HUES6 (cell line): Measurements from ENCODE around the gene REM2.

ENCODE experiments used
- H3K27ac ChIP-seq: 2 replicates; pipeline ENCODE4 v1.7.0; 2013; ENCODE audit warnings: low read depth, mild to moderate bottlenecking, low read length, inconsistent platforms
- H3K27me3 ChIP-seq: 2 replicates; pipeline ENCODE4 v1.6.1; 2013; ENCODE audit warnings: low read length; ENCODE audit not compliant: control insufficient read depth, insufficient read depth
- H3K36me3 ChIP-seq: 2 replicates; pipeline ENCODE4 v1.6.1; 2013; ENCODE audit warnings: low read length; ENCODE audit not compliant: control insufficient read depth, insufficient read depth
- H3K4me1 ChIP-seq: 2 replicates; pipeline ENCODE4 v1.6.1; 2013; ENCODE audit warnings: low read length; ENCODE audit not compliant: control insufficient read depth, insufficient read depth
- H3K4me3 ChIP-seq: 2 replicates; pipeline ENCODE4 v1.5.1; 2013; ENCODE audit warnings: low read depth, low read length
- H3K9ac ChIP-seq: one replicate; pipeline ENCODE4 v1.6.1; 2013; ENCODE audit warnings: mild to moderate bottlenecking, low read length
- H3K9me3 ChIP-seq: 2 replicates; pipeline ENCODE4 v1.6.1; 2013; ENCODE audit warnings: low read depth, low read length; ENCODE audit not compliant: control insufficient read depth, insufficient read depth

REM2 gene

GRCh38 chr14:22922294-22922693 lies 39.3 kb downstream of the REM2 start:
- H3K4me1 ChIP-seq, result peaks cover 6% of the 10 kb centered on the region
- H3K4me3 ChIP-seq, result no peak overlapping the region
- H3K9me3 ChIP-seq, result no peaks in the 10 kb centered on the region
- H3K27ac ChIP-seq, result no peak overlapping the region
- H3K27me3 ChIP-seq, result no peaks in the 10 kb centered on the region
- H3K9ac ChIP-seq, result no peak overlapping the region
- peaks cover 72% of the 10 kb centered on the region for H3K36me3 ChIP-seq

- Histone ChIP-seq H3K9me3 (no peaks in the 10 kb centered on the region), H3K9ac (no peak overlapping the region), H3K27me3 (no peaks in the 10 kb centered on the region), H3K36me3 (peaks cover 73% of the 10 kb centered on the region), H3K27ac (no peak overlapping the region), H3K4me3 (no peak overlapping the region), H3K4me1 (peaks cover 6% of the 10 kb centered on the region)
Observed at GRCh38 chr14:22923746-22924145, 40.7 kb downstream of the REM2 start.

- H3K9me3 ChIP-seq, result no peaks in the 10 kb centered on the region
- no peak overlapping the region for H3K9ac ChIP-seq
- H3K4me3 ChIP-seq, result no peak overlapping the region
- peaks cover 63% of the 10 kb centered on the region for H3K36me3 ChIP-seq
- H3K4me1 ChIP-seq, result no peaks in the 10 kb centered on the region; the same call in 1 of the 2 replicates
- no peaks in the 10 kb centered on the region for H3K27me3 ChIP-seq
- H3K27ac ChIP-seq, result no peak overlapping the region
Observed at GRCh38 chr14:22925513-22925912, 42.5 kb downstream of the REM2 start.

- no peak overlapping the region for H3K4me3 ChIP-seq
- H3K9ac ChIP-seq, result no peak overlapping the region
- no peaks in the 10 kb centered on the region for H3K9me3 ChIP-seq
- no peaks in the 10 kb centered on the region; the same call in 1 of the 2 replicates for H3K4me1 ChIP-seq
- H3K27ac ChIP-seq, result no peak overlapping the region
- peaks cover 55% of the 10 kb centered on the region for H3K36me3 ChIP-seq
- H3K27me3 ChIP-seq, result no peaks in the 10 kb centered on the region
Observed at GRCh38 chr14:22926316-22926715, 43.3 kb downstream of the REM2 start.

- Histone ChIP-seq H3K9me3 (no peaks in the 10 kb centered on the region), H3K27me3 (no peaks in the 10 kb centered on the region), H3K4me1 (no peaks in the 10 kb centered on the region; the same call in 1 of the 2 replicates), H3K27ac (peak overlapping the region; percentile 77), H3K9ac (peak overlapping the region; percentile 91), H3K36me3 (peaks cover 38% of the 10 kb centered on the region), H3K4me3 (peak overlapping the region; percentile 86)
Observed at GRCh38 chr14:22928237-22929103, 45.4 kb downstream of the REM2 start.

- Histone ChIP-seq H3K27me3 (no peaks in the 10 kb centered on the region), H3K4me1 (no peaks in the 10 kb centered on the region; the same call in 1 of the 2 replicates), H3K9me3 (no peaks in the 10 kb centered on the region), H3K4me3 (peak within 1 kb of the TSS; percentile 86), H3K9ac (peak within 1 kb of the TSS; percentile 91), H3K27ac (peak within 1 kb of the TSS; percentile 77), H3K36me3 (peaks cover 29% of the 10 kb centered on the region)
Observed at GRCh38 chr14:22929104-22929960, 46.3 kb downstream of the REM2 start, which contains the start of gene PRMT5. TSS of gene PRMT5 (minus strand) at chr14:22929376. CDS start at chr14:22929361, 15 bp downstream.

GRCh38 chr14:22929961-22930364 lies 46.9 kb downstream of the REM2 start:
- H3K9me3 ChIP-seq, result no peaks in the 10 kb centered on the region
- H3K27me3 ChIP-seq, result no peaks in the 10 kb centered on the region
- H3K4me1 ChIP-seq, result no peaks in the 10 kb centered on the region; the same call in 1 of the 2 replicates
- H3K27ac ChIP-seq, result no peak overlapping the region; the same call in 1 of the 2 replicates
- peak overlapping the region; percentile 44 for H3K9ac ChIP-seq
- H3K4me3 ChIP-seq, result peak overlapping the region; percentile 86
- H3K36me3 ChIP-seq, result peaks cover 23% of the 10 kb centered on the region

- H3K9ac ChIP-seq, result no peak overlapping the region
- no peaks in the 10 kb centered on the region for H3K9me3 ChIP-seq
- H3K27me3 ChIP-seq, result no peaks in the 10 kb centered on the region
- no peak overlapping the region for H3K4me3 ChIP-seq
- H3K36me3 ChIP-seq, result peaks cover 4% of the 10 kb centered on the region
- no peak overlapping the region for H3K27ac ChIP-seq
- no peaks in the 10 kb centered on the region; the same call in 1 of the 2 replicates for H3K4me1 ChIP-seq
Observed at GRCh38 chr14:22932146-22932545, 49.1 kb downstream of the REM2 start.

GRCh38 chr14:22935156-22935555 lies 52.1 kb downstream of the REM2 start:
- Histone ChIP-seq H3K9me3 (no peaks in the 10 kb centered on the region), H3K27me3 (no peaks in the 10 kb centered on the region), H3K4me1 (no peaks in the 10 kb centered on the region), H3K4me3 (no peak overlapping the region), H3K36me3 (no peaks in the 10 kb centered on the region), H3K9ac (no peak overlapping the region), H3K27ac (no peak overlapping the region)
